Stomach (tissue), 4 donors: Measurements from ENCODE around the gene SAPCD1.

Source experiments
- POLR2AphosphoS5 ChIP-seq, 3 donors: sonication (generic); formaldehyde crosslinking; IDR thresholded peaks; one replicate each; pipeline ENCODE4 v1.6.1; 2016; ENCODE audit warnings: antibody characterized with exemption in 3 of 3
- TF ChIP-seq, protein P1 (sequence below), 7 experiments: fragments of 450-650 bp in 4 of 7; fragments of 200-600 bp in 3 of 7; sonication (generic) in 3 of 7; IDR thresholded peaks; one replicate each; pipeline ENCODE4 v1.5.1; 2016 to 2019; ENCODE audit warnings: antibody characterized with exemption in 7 of 7, control low read depth in 2 of 7, mild to moderate bottlenecking in 1 of 7

DNA sequence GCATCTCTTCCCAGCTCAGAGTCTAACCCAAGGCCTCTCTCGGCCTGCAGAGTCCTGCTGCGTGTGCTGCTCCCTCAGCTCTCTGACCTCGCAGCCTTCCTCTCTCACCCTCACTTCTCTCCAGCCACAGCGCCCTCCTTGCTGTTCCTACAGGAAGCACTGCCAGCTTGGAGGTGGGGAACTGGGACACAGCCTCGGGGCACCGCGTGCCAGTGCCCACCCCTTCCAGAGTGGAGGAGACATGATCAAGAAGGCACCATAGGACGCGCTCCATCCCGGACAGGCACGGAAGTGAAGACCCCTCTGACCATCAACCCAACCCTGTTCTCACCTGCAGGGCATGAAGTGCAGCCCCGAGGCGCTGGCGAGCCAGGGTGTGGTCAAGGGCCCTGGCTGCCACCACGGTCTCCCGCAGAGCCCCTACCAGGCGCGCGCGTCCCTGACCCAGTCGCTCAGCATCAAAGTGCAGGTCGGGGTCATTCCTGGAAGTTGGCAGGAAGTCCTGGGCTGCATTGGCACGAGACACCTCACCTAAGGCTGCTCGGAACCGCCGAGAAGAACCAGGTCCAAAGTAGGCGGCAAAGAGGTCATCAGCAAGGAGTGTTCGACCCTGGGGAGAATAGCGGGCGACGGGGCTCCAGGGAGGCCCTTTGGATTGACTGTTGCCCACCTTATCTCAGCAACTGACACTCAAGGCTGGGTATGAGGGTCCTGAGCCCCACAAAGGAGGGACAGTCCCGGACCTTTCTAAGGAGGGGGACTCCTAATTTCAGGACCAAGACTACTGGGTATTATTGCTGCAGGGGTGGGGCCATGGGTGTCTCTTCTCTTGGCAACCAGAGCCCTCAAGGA, 13.4 kb downstream of the SAPCD1 start:
- TF ChIP-seq, protein P1, sequence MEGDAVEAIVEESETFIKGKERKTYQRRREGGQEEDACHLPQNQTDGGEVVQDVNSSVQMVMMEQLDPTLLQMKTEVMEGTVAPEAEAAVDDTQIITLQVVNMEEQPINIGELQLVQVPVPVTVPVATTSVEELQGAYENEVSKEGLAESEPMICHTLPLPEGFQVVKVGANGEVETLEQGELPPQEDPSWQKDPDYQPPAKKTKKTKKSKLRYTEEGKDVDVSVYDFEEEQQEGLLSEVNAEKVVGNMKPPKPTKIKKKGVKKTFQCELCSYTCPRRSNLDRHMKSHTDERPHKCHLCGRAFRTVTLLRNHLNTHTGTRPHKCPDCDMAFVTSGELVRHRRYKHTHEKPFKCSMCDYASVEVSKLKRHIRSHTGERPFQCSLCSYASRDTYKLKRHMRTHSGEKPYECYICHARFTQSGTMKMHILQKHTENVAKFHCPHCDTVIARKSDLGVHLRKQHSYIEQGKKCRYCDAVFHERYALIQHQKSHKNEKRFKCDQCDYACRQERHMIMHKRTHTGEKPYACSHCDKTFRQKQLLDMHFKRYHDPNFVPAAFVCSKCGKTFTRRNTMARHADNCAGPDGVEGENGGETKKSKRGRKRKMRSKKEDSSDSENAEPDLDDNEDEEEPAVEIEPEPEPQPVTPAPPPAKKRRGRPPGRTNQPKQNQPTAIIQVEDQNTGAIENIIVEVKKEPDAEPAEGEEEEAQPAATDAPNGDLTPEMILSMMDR (IDR thresholded peaks at IDR 0.05): no peak
- no peak for TF ChIP-seq POLR2AphosphoS5 (IDR thresholded peaks at IDR 0.05)
